ENCODE measurements around the gene OR4A15.

OR4A15 gene

GRCh38 chr11:55367674-55368073, at the start of gene OR4A15:
TSS of gene OR4A15 (plus strand) at chr11:55367974. CDS start at chr11:55367974, 0 bp downstream.
- no peak for DNase-seq (ENCODE audit: low read depth)

GRCh38 chr11:55324500-55324899, 43.3 kb upstream of the OR4A15 start:
- DNase-seq (ENCODE audit: low read depth) = no peak

GRCh38 chr11:55342901-55343300, 24.9 kb upstream of the OR4A15 start, which contains the start of gene OR4A16:
TSS of gene OR4A16 (plus strand) at chr11:55343201. CDS start at chr11:55343201, 0 bp downstream.
- no peak for DNase-seq (ENCODE audit: low read depth)

GRCh38 chr11:55345306-55345705, 22.5 kb upstream of the OR4A15 start:
- no peak for DNase-seq (ENCODE audit: low read depth)

GRCh38 chr11:55349032-55349431, 18.7 kb upstream of the OR4A15 start:
- no peak for DNase-seq (ENCODE audit: low read depth)

GRCh38 chr11:55357560-55358184, 10.1 kb upstream of the OR4A15 start:
- no peak for DNase-seq (ENCODE audit: low read depth)

- no peak for DNase-seq (ENCODE audit: low read depth)
These were observed 33.2 kb downstream of the OR4A15 start for GRCh38 chr11:55401011-55401410.

All from HS-5 (cell line).